SK-N-SH (cell line): ENCODE data around the gene SPRED1. TPM values are rescaled to one million over a fixed set of nuclear protein-coding genes. Genes with fewer than 3 reads are reported as not detected.
"Not testable (repeated sequence)": the region's sequence is repeated elsewhere in the genome, so short reads cannot be mapped to it uniquely, and the experiment has no call there.

ENCODE experiments used
- CTCF ChIA-PET: fragments of 300-600, 350-600 bp; formaldehyde crosslinking; extraction: SDS; loops from one replicate; lab custom pipeline; 2021; lab: Yijun Ruan, JAX
- POLR2A ChIA-PET: fragments of 350-600 bp; sonication (Branson Sonifier 250); formaldehyde crosslinking; extraction: SDS; loops from one replicate; lab custom pipeline; 2020; ENCODE audit warnings: antibody characterized with exemption, inconsistent platforms; lab: Yijun Ruan, JAX
- DNase-seq: peaks from one replicate; pipeline ENCODE4 v3.0.0; 2012
- H2AFZ ChIP-seq: fragments of 200-600 bp; sonication (generic); 2 replicates; pipeline ENCODE4 v1.8.1; 2016; ENCODE audit warnings: antibody characterized with exemption, mild to moderate bottlenecking, low read depth
- H3F3A ChIP-seq: fragments of 200-600 bp; sonication (generic); replicated peaks from 2 replicates; pipeline ENCODE3; 2016; ENCODE audit warnings: antibody characterized with exemption, mild to moderate bottlenecking; ENCODE audit not compliant: insufficient read depth
- H3K27ac ChIP-seq, 2 experiments: fragments of 200-500 bp in 1 of 2; fragments of 200-600 bp in 1 of 2; sonication (Bioruptor generic) in 1 of 2; sonication (generic), shearing (Covaris generic) in 1 of 2; 2 replicates each; pipeline versions ENCODE4 v1.5.1 to v1.6.1; 2014 to 2016; ENCODE audit warnings: low read depth in 2 of 2, inconsistent platforms in 1 of 2, low read length in 1 of 2, mild to moderate bottlenecking in 1 of 2, mixed read lengths in 1 of 2
- H3K27me3 ChIP-seq: fragments of 200-600 bp; sonication (generic), shearing (Covaris generic); 2 replicates; pipeline ENCODE4 v1.6.1; 2016; ENCODE audit warnings: mixed run types; ENCODE audit not compliant: insufficient read depth
- H3K36me3 ChIP-seq, 2 experiments: fragments of 200-500 bp in 1 of 2; fragments of 200-600 bp in 1 of 2; sonication (Bioruptor generic) in 1 of 2; sonication (generic) in 1 of 2; replicated peaks in 1 of 2; 2 replicates each; pipeline versions ENCODE3 to v1.5.1; 2014 to 2016; ENCODE audit warnings: low read length in 1 of 2, mild to moderate bottlenecking in 1 of 2; ENCODE audit not compliant: insufficient read depth in 2 of 2, control insufficient read depth in 1 of 2
- H3K4me1 ChIP-seq, 2 experiments: fragments of 200-500 bp in 1 of 2; fragments of 200-600 bp in 1 of 2; sonication (Bioruptor generic) in 1 of 2; sonication (generic), shearing (Covaris generic) in 1 of 2; 2 replicates each; pipeline versions ENCODE4 v1.5.1 to v1.6.1; 2014 to 2016; ENCODE audit warnings: low read depth in 1 of 2, low read length in 1 of 2, mixed run types in 1 of 2; ENCODE audit not compliant: insufficient read depth in 2 of 2, control insufficient read depth in 1 of 2
- H3K4me2 ChIP-seq: fragments of 200-600 bp; sonication (generic), shearing (Covaris generic); 2 replicates; pipeline ENCODE4 v1.6.1; 2017; ENCODE audit warnings: mixed run types
- H3K4me3 ChIP-seq, 2 experiments: fragments of 200-500 bp in 1 of 2; fragments of 200-600 bp in 1 of 2; sonication (Bioruptor generic) in 1 of 2; sonication (generic), shearing (Covaris generic) in 1 of 2; 2 replicates each; pipeline versions ENCODE4 v1.5.1 to v1.8.1; 2014 to 2016; ENCODE audit warnings: low read depth in 2 of 2, inconsistent platforms in 1 of 2, low read length in 1 of 2, mild to moderate bottlenecking in 1 of 2, mixed read lengths in 1 of 2, moderate library complexity in 1 of 2
- H3K79me2 ChIP-seq: fragments of 200-600 bp; sonication (generic); 2 replicates; pipeline ENCODE4 v1.8.1; 2017; ENCODE audit warnings: mild to moderate bottlenecking; ENCODE audit not compliant: insufficient read depth
- H3K9ac ChIP-seq: fragments of 200-600 bp; sonication (generic); 2 replicates; pipeline ENCODE4 v1.6.1; 2017; ENCODE audit warnings: mixed run types
- H3K9me2 ChIP-seq: fragments of 200-600 bp; sonication (generic); 2 replicates; pipeline ENCODE4 v1.6.1; 2017; ENCODE audit warnings: mixed run types
- H3K9me3 ChIP-seq: fragments of 200-600 bp; sonication (generic); 2 replicates; pipeline ENCODE4 v1.6.1; 2017; ENCODE audit warnings: mixed run types, mild to moderate bottlenecking, moderate library complexity
- H4K20me1 ChIP-seq: fragments of 200-600 bp; sonication (generic); 2 replicates; pipeline ENCODE4 v1.6.1; 2017; ENCODE audit warnings: mild to moderate bottlenecking, mixed run types; ENCODE audit not compliant: insufficient read depth
- EP300 ChIP-seq, 2 experiments: IDR thresholded peaks; 2 replicates each; pipeline versions ENCODE4 v1.4.0 to v1.6.1; 2012; ENCODE audit warnings: borderline replicate concordance in 1 of 2, low read depth in 1 of 2, low read length in 1 of 2
- FOXM1 ChIP-seq: IDR thresholded peaks from 2 replicates; pipeline ENCODE4 v1.4.0; 2012; ENCODE audit warnings: low read depth, mild to moderate bottlenecking
- GABPA ChIP-seq: IDR thresholded peaks from 2 replicates; pipeline ENCODE4 v1.4.0; 2012; ENCODE audit warnings: low read depth, mild to moderate bottlenecking
- GATA2 ChIP-seq: sonication (generic); formaldehyde crosslinking; IDR thresholded peaks from 2 replicates; pipeline ENCODE4 v1.5.0; 2020; ENCODE audit warnings: mild to moderate bottlenecking, missing genetic modification reagents
- JUND ChIP-seq: IDR thresholded peaks from 2 replicates; pipeline ENCODE4 v1.4.0; 2012
- MEF2A ChIP-seq: IDR thresholded peaks from 2 replicates; pipeline ENCODE4 v1.4.0; 2012; ENCODE audit warnings: low read depth, borderline replicate concordance
- MXI1 ChIP-seq: IDR thresholded peaks from 2 replicates; pipeline ENCODE4 v1.6.1; 2012; ENCODE audit warnings: mild to moderate bottlenecking, low read depth, low read length, improper control_type of control experiment
- NFIC ChIP-seq: IDR thresholded peaks from 2 replicates; pipeline ENCODE4 v1.4.0; 2012; ENCODE audit warnings: borderline replicate concordance
- REST ChIP-seq: IDR thresholded peaks from 2 replicates; pipeline ENCODE4 v1.6.1; 2012; ENCODE audit warnings: mild to moderate bottlenecking, low read depth, low read length, moderate library complexity
- RFX5 ChIP-seq: IDR thresholded peaks from 2 replicates; pipeline ENCODE4 v1.6.1; 2012; ENCODE audit warnings: mild to moderate bottlenecking, improper control_type of control experiment, low read length
- SIN3A ChIP-seq: IDR thresholded peaks from 2 replicates; pipeline ENCODE4 v1.6.1; 2012; ENCODE audit warnings: low read depth, mild to moderate bottlenecking, low read length, moderate library complexity, borderline replicate concordance
- TCF12 ChIP-seq: IDR thresholded peaks from 2 replicates; pipeline ENCODE4 v1.4.0; 2012
- ZBTB33 ChIP-seq: IDR thresholded peaks from 2 replicates; pipeline ENCODE4 v1.4.0; 2012; ENCODE audit warnings: low read depth, borderline replicate concordance
- WGBS: methylation state at CpG from one replicate; pipeline ENCODE4 v1.1.6; 2017; ENCODE audit warnings: low lambda C conversion rate; 5-methylcytosine and 5-hydroxymethylcytosine counted together
- polyA plus RNA-seq, 3 experiments: library from polyadenylated mRNA; depleted of rRNA; stranded (reverse); fragments of >200 nt; gene quantifications; 2 replicates each; pipeline ENCODE4 v1.2.3, GENCODE V29; 2012

The SPRED1 gene
- polyA plus RNA-seq, 1 of the 3 experiments (the other 2 are of a cell fraction) = 4.4 TPM

DNA sequence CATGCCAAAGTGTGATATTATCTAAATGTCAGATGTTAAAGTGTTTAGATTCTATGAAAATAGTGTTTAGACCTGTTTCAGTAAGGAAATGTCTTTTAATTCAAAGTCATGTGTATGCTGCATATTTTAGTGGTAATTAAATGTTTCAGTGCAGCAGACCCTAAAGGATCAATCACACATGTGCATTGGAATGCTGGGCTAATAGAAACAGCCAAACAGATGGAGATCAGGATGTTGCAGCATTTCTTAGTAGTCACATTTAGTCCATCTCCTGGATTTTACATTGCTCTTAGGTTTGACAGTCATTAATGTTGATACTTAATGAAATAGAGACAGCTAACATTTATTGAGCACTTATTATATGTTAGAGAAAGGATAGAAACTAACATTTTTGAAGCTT is 18.5 kb downstream of the SPRED1 start:
- Histone ChIP-seq H4K20me1 (peaks cover 96% of the 10 kb centered on the region), H3F3A (peaks cover 7% of the 10 kb centered on the region), H3K79me2 (peaks cover 99% of the 10 kb centered on the region), H3K27ac (no peak overlapping the region), H2AFZ (no peak overlapping the region), H3K9ac (no peak overlapping the region), H3K27me3 (no peaks in the 10 kb centered on the region), H3K9me3 (no peaks in the 10 kb centered on the region), H3K36me3 (peaks cover 0 to 27% of the 10 kb centered on the region in 2 experiments), H3K4me1 (peaks cover 6 to 26% of the 10 kb centered on the region in 2 experiments; a peak in 3 of 4 replicates), H3K4me2 (no peak overlapping the region), H3K9me2 (no peaks in the 10 kb centered on the region), H3K4me3 (no peak overlapping the region)
- ChIA-PET POLR2A (no interaction called here), CTCF (interaction anchor here (1.5 kb wide), 1 partner anchor 12 kb away, joined by 4 read pairs; no protein-coding TSS in a partner anchor)
- no peak for TF ChIP-seq NFIC
- no peak for TF ChIP-seq GATA2 (CRISPR knock-in tag)
- no peak for TF ChIP-seq GABPA
- TF ChIP-seq EP300 (IDR thresholded peaks at IDR 0.05; ENCODE audit: borderline replicate concordance in 1 of 2, low read depth in 1 of 2, low read length in 1 of 2) = no peak
- DNase-seq = no peak

GRCh38 chr15:38271895-38272294 is 19.3 kb downstream of the SPRED1 start:
- CTCF ChIA-PET = no interaction called here
- H4K20me1 ChIP-seq = peaks cover 96% of the 10 kb centered on the region
- TF ChIP-seq ZBTB33 = no peak
- no peak for TF ChIP-seq EP300 (IDR thresholded peaks at IDR 0.05; ENCODE audit: borderline replicate concordance in 1 of 2, low read depth in 1 of 2, low read length in 1 of 2)
- TF ChIP-seq RFX5 = no peak
- no peak for TF ChIP-seq TCF12
- no peak for TF ChIP-seq MXI1
- no peak for TF ChIP-seq SIN3A
- TF ChIP-seq REST = no peak
- no peak for TF ChIP-seq FOXM1
- no peak for TF ChIP-seq MEF2A
- no peak for TF ChIP-seq JUND
- TF ChIP-seq, all 33 proteins: peak for 0
- no peaks in the 10 kb centered on the region for H3K9me2 ChIP-seq
- 99% methylated on average over 3 of the region's 3 CpGs for WGBS
- POLR2A ChIA-PET = no interaction called here
- H3K9me3 ChIP-seq = no peaks in the 10 kb centered on the region
- no peaks in the 10 kb centered on the region for H3K27me3 ChIP-seq
- no peak overlapping the region for H2AFZ ChIP-seq
- DNase-seq = no peak
- H3K4me3 ChIP-seq = no peak overlapping the region
- H3K9ac ChIP-seq = no peak overlapping the region
- H3K79me2 ChIP-seq = peaks cover 99% of the 10 kb centered on the region
- peaks cover 4 to 26% of the 10 kb centered on the region in 2 experiments; a peak in 2 of 4 replicates for H3K4me1 ChIP-seq
- no peak overlapping the region for H3K4me2 ChIP-seq
- H3K27ac ChIP-seq = no peak overlapping the region
- H3F3A ChIP-seq = peaks cover 13% of the 10 kb centered on the region
- H3K36me3 ChIP-seq = peaks cover 0 to 32% of the 10 kb centered on the region in 2 experiments

DNA sequence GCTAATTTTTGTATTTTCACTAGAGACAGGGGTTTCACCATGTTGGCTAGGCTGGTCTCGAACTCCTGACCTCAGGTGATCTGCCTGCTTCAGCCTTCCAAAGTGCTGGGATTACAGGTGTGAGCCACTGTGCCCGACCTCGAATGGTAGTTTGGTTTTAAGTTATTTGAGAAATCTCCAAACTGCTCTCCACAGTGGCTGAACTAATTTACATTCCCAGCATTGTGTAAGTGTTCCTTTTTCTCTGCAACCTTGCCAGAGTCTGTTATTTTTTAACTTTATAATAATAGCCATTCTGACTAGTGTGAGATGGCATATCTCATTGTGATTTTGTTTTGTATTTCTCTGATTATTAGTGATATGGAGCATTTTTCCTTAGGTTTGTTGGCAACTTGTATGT is 19.8 kb downstream of the SPRED1 start:
- POLR2A ChIA-PET = not testable (repeated sequence)
- peaks cover 96% of the 10 kb centered on the region for H4K20me1 ChIP-seq

More for the DNA sequence above, 19.8 kb downstream of the SPRED1 start:
- H3F3A ChIP-seq = peaks cover 13% of the 10 kb centered on the region
- H3K4me3 ChIP-seq, H2AFZ ChIP-seq, DNase-seq, H3K27ac ChIP-seq, H3K27me3 ChIP-seq, H3K4me2 ChIP-seq, CTCF ChIA-PET, H3K9me3 ChIP-seq, H3K9ac ChIP-seq, H3K9me2 ChIP-seq: not testable (repeated sequence)
- peaks cover 99% of the 10 kb centered on the region for H3K79me2 ChIP-seq
- peaks cover 4 to 24% of the 10 kb centered on the region in 2 experiments; a peak in 2 of 4 replicates for H3K4me1 ChIP-seq
- peaks cover 0 to 32% of the 10 kb centered on the region in 2 experiments for H3K36me3 ChIP-seq
- WGBS = 84% methylated on average over 3 of the region's 3 CpGs
